ENCODE data around the gene COPS2.

The COPS2 gene

GRCh38 chr15:49124371-49124770 is 31.0 kb downstream of the COPS2 start:
- FAIRE-seq (no peak), DNase-seq (ENCODE audit: insufficient read length, low spot score) (no peak)
- TF ChIP-seq CTCF (IDR thresholded peaks at IDR 0.05; ENCODE audit: insufficient read depth, missing control alignments), result no peak

- peak; percentile 16 for FAIRE-seq
- no peak for TF ChIP-seq CTCF (IDR thresholded peaks at IDR 0.05; ENCODE audit: insufficient read depth, missing control alignments)
- no peak for DNase-seq (ENCODE audit: insufficient read length, low spot score)
Measured at GRCh38 chr15:49122541-49123062, 32.8 kb downstream of the COPS2 start.

DNA sequence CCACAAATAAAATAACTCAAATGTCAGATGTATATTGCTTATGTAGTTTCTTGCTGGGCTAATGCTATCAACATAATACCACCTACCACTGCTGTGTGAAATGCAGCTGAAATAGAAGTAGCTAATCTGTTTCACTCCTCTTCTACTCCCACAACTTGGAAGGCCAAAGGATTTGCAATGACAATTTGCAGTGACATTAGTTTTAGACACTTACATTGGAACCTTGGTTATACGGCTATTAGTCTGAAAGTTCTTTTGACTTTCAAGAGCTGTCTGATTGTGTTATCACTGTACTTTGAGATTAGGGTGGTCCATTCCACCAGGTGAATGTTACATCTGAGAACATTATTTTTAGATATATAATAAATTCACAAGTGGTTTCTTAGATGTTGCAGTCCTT is 33.5 kb downstream of the COPS2 start:
- FAIRE-seq, result no peak
- TF ChIP-seq CTCF (IDR thresholded peaks at IDR 0.05; ENCODE audit: insufficient read depth, missing control alignments), result no peak
- no peak for DNase-seq (ENCODE audit: insufficient read length, low spot score)

- FAIRE-seq, result no peak
- no peak for TF ChIP-seq CTCF (IDR thresholded peaks at IDR 0.05; ENCODE audit: insufficient read depth, missing control alignments)
Measured at GRCh38 chr15:49120832-49121231, 34.6 kb downstream of the COPS2 start.

GRCh38 chr15:49116108-49116857 is 39.1 kb downstream of the COPS2 start:
- FAIRE-seq, result no peak

More at GRCh38 chr15:49120832-49121231, 34.6 kb downstream of the COPS2 start:
- DNase-seq (ENCODE audit: insufficient read length, low spot score), result no peak

DNA sequence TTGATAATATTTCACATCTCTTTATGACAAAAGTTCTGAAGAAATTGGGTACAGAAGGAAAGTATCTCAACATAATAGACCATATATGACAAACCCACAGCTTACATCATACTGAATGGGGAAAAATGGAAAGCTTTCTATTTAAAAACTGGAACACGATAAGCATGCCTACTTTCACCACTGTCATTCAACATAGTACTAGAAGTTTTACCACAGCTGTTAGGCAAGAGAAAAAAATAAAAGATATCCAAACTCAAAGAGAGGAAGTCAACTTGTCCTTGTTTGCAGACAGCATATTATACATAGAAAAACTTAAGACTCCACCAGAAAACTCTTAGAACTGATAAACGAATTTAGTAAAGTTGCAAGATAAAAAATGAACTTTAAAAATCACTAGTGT is 40.3 kb downstream of the COPS2 start:
- no peak for TF ChIP-seq CTCF (IDR thresholded peaks at IDR 0.05; ENCODE audit: insufficient read depth, missing control alignments)
- FAIRE-seq, result no peak

More at GRCh38 chr15:49116108-49116857, 39.1 kb downstream of the COPS2 start:
- no peak for DNase-seq (ENCODE audit: insufficient read length, low spot score)
- TF ChIP-seq CTCF (IDR thresholded peaks at IDR 0.05; ENCODE audit: insufficient read depth, missing control alignments), result no peak

More for the DNA sequence above, 40.3 kb downstream of the COPS2 start:
- no peak for DNase-seq (ENCODE audit: insufficient read length, low spot score)

All from D721Med (cell line).